HUES6 (cell line): ENCODE measurements around the gene PLIN5.
A peak's percentile ranks its signal among the peaks of the same experiment; 100 is the strongest.

ENCODE experiments used
- H3K27ac ChIP-seq: 2 replicates; pipeline ENCODE4 v1.7.0; 2013; ENCODE audit warnings: low read depth, mild to moderate bottlenecking, low read length, inconsistent platforms
- H3K27me3 ChIP-seq: 2 replicates; pipeline ENCODE4 v1.6.1; 2013; ENCODE audit warnings: low read length; ENCODE audit not compliant: control insufficient read depth, insufficient read depth
- H3K36me3 ChIP-seq: 2 replicates; pipeline ENCODE4 v1.6.1; 2013; ENCODE audit warnings: low read length; ENCODE audit not compliant: control insufficient read depth, insufficient read depth
- H3K4me1 ChIP-seq: 2 replicates; pipeline ENCODE4 v1.6.1; 2013; ENCODE audit warnings: low read length; ENCODE audit not compliant: control insufficient read depth, insufficient read depth
- H3K4me3 ChIP-seq: 2 replicates; pipeline ENCODE4 v1.5.1; 2013; ENCODE audit warnings: low read depth, low read length
- H3K9ac ChIP-seq: one replicate; pipeline ENCODE4 v1.6.1; 2013; ENCODE audit warnings: mild to moderate bottlenecking, low read length
- H3K9me3 ChIP-seq: 2 replicates; pipeline ENCODE4 v1.6.1; 2013; ENCODE audit warnings: low read depth, low read length; ENCODE audit not compliant: control insufficient read depth, insufficient read depth

Gene PLIN5

DNA sequence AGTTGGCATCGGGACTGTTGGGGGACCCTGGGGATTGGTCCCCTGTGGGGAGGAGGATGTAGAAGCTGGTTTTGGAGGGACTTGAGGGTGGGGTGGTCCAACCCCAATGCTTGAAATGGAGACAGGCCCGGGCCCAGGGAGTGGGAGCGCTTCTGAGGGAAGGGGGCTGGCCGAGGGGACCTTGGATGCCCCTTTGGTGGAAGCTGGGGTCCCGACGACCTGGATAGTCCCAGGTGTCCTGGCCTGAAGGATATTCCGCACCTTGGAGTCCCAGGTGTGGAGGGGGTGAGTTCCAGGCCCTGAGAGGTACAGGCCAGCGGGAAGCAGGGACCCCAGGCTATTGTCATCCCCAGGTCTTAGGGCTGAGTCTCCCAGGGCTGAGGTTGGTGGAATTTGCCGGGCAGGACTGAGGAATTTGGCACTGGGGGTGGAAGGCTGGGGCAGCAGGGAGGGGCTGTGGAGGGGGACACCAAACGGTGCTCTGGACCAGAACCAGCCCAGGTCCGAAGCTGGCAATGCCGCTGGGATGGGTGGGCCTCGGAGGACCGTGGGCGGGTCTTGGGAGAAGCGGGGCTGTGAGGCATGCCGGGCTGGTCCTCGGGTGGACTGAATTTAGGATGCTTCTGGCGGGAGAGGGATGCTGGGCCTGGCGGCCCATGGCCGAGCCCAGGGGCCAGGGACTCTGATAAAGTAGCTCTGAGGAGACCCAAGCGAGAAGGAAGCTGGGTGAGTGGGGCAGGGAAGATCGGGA lies 61.1 kb downstream of the PLIN5 start:
- Histone ChIP-seq H3K4me3 (peak overlapping the region; percentile 60), H3K4me1 (no peaks in the 10 kb centered on the region), H3K36me3 (peaks cover 31% of the 10 kb centered on the region), H3K27me3 (no peaks in the 10 kb centered on the region), H3K27ac (no peak overlapping the region), H3K9me3 (no peaks in the 10 kb centered on the region), H3K9ac (peak overlapping the region; percentile 56)

GRCh38 chr19:4473011-4473762 lies 61.8 kb downstream of the PLIN5 start:
- H3K36me3 ChIP-seq = peaks cover 24% of the 10 kb centered on the region
- no peak overlapping the region for H3K27ac ChIP-seq
- H3K4me3 ChIP-seq = peak overlapping the region; percentile 60

More at GRCh38 chr19:4473011-4473762, 61.8 kb downstream of the PLIN5 start:
- no peaks in the 10 kb centered on the region for H3K4me1 ChIP-seq
- H3K9ac ChIP-seq = peak overlapping the region; percentile 63
- H3K9me3 ChIP-seq = no peaks in the 10 kb centered on the region
- no peaks in the 10 kb centered on the region for H3K27me3 ChIP-seq
